GM19455 (cell line): ENCODE measurements around the gene PLCB4.
"Not testable (repeated sequence)": the region's sequence is repeated elsewhere in the genome, so short reads cannot be mapped to it uniquely, and the experiment has no call there.

Experiments used
- ATAC-seq: cut with Tn5 transposase; IDR thresholded peaks from one replicate; pipeline ENCODE4 v1.9.1; 2021; ENCODE audit not compliant: unreplicated experiment

PLCB4 gene

DNA sequence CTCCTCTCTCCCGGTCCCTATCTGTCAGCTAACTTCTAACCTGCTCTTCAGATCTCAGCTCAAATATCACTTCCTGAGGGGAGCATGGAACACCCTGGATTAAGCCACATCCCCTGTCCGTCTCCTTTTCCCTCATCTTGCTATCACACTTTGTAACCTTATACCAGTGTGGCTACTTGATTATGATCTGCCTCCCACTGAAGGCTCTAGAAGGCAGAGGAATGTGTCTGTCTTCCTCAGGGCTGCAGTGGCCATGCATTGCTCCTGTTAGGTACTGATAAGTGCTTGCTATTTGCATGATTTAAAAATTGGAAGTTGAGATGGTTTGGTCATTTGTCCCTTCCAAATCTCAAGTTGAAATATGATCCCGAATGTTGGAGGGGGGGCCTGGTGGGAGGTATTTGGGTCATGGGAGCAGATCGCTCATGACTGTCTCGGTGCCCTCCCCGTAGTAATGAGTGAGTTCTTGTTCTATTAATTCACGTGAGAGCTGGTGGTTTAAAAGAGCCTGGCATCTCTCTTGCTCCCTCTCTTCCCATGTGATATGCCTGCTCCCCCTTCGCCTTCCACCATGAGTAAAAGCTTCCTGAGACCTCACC lies 71.4 kb downstream of the PLCB4 start:
- ATAC-seq: no peak

DNA sequence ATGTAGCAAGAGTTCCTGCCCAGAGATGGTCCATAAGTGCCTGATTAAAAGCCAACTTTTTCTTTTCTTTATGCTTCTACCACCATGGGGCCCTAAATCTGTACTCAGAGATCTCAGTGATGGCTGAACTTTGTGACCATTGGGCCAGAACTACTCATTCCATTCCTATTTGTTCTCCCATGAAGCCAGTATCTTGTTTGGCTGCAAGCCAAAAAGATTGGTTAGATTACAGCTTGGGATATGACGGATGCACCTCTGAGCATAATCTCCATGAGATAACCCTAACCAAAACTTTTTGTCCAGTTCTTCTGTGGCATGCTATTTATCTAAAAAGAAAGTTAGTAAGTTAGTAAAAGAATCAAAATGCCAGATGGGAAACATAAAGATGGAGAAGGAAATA lies 72.2 kb downstream of the PLCB4 start:
- no peak for ATAC-seq

DNA sequence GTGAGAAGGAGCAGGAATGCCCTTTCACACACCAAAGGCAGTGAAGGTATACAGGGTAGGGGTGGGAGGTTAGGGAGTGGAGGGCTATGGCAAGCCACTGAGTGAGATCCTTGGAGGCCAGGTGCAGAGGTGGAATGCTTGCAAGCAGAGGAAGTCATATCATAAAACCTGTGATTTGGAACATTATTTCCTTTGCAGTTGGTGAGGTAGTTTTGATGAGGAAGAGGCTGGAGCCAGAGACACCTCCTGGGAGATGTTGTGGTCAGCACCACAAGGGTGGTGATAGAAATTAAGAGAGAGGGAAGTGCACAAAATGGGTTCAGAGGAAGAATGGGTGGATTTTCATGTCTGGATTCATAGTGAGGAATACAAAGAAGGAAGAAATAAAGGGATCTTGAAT lies 73.0 kb downstream of the PLCB4 start:
- no peak for ATAC-seq

DNA sequence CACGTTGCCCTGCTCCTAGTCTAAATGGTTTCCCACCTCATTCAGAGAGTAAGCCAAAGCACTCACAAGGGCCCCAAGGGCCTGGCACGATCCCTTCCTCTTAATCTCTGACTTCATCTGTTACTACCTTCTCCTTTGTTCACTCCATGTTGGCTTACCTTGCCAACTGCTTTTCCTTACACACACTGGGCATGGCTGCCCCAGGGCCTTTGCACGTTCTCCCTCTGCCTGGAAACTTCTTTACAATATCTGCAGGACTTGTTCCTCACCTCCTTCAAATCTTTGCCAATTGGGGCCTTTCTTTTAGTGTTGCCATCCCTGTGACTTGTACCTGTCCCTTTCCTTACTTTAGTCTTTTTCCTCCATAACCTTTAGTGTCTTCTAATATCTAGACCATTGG lies 73.9 kb downstream of the PLCB4 start:
- no peak for ATAC-seq

DNA sequence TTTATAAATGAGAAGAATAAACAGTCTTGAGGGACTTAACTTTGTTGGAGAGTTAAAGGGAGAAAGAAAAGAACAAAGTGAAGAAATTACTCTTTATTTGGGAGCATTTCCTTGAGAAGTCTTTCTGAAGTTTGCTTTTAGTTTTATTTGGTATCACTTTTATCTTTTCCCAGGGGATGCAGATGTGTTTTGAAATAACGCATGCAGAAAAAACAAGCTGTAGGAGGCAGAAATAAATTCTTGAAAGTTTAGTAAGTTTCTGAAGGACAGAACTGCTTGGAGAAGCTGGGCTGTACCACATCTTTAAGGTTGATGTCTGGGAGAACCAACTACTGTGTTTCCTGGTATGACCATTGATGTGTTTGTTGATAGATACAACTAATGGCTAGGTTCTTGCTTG lies 75.0 kb downstream of the PLCB4 start:
- no peak for ATAC-seq

DNA sequence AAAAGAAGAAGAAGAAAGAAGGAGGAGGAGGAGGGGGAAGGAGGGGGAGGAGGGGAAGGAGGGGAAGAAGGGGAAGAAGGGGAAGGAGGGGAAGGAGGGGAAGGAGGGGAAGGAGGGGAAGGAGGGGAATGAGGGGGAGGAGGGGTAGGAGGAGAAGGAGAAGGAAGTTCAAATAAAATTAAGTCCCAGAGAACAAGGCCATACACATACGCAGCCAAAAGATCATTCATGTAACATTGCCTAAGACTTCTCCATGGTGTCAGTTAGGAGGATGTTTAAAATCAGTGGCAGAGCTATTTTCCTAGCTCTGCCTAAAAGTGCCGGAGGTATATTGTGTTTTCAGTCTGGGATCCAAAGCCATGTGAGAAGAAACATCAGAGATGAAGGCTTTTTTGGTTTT lies 75.8 kb downstream of the PLCB4 start:
- no peak for ATAC-seq

DNA sequence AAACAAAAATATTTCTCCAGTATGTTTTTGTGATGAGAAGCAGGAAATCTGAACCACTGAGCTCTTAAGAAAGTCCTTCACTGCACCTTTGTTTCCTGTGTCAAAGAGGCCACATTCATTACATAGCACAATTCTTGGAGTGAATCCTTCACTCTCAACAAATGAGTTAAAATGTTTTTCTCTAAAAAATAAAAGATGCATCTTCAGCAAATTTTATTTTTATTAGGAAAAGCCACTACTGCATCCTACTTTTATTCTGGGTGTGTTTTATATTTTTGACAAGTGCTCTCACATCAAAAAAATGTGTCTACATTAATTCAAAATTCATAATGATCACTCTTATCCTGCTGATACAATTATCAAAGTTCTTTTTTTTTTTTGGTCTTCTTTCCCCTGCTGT lies 76.3 kb downstream of the PLCB4 start:
- ATAC-seq: no peak

DNA sequence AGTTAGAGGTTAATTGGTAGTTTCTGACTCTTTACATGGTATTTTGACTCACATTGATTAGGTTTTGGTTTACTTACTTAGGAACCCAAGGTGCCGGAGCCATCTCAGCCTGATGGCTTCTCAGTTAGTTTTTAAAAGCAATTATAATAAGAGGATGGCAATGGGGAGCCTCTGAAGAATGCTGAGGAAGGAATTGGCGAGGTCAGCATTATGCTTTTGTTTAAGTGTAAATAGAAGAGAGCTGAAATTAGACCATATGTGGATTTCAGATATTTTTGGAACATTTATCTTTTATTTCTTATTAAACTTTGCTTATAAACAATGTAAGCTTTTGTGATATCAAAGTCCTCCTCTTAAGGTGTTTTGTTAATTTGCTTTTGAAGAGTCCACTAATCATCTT lies 77.8 kb downstream of the PLCB4 start:
- no peak for ATAC-seq

DNA sequence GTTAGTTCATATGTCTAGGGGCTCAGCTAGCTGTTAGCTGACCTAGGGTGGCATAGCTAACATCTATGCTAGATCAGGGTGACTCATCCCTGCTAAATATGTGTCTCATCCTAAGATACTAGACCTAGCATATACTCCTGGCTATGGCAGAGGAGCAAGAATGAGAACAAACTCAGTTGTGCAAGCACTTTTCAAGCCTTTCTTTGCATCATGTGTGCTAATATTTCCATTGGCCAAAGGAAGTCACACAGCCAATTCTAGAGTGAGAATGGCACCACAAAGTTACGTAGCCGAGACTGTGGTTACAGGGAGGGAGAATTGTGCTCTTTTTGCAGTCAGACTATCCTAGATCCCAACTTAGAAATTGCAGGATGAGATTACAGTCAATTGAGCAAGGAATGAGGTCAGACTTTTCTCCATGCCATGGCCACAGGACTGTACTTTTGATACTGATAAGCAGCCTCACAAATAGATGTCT lies 78.7 kb downstream of the PLCB4 start:
- ATAC-seq: no peak

DNA sequence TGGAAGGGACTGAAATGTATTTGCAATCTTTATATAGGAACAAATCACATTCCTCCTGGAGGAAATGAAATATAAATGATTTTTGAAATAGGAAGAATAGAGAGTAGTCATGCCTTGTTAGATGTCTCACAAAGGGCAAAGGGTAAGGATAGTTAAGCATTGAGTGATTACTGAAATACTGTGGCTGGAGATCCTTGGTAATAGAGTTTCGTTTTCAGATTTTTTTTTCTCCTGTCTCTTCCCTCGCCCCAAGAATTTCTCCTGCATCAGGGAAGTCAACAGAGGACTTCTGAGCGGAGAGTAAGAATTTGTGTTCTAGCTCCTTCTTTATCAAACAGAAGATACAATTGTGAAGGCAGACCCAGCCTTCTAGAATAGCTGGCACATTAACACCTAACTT lies 79.4 kb downstream of the PLCB4 start:
- ATAC-seq: no peak

DNA sequence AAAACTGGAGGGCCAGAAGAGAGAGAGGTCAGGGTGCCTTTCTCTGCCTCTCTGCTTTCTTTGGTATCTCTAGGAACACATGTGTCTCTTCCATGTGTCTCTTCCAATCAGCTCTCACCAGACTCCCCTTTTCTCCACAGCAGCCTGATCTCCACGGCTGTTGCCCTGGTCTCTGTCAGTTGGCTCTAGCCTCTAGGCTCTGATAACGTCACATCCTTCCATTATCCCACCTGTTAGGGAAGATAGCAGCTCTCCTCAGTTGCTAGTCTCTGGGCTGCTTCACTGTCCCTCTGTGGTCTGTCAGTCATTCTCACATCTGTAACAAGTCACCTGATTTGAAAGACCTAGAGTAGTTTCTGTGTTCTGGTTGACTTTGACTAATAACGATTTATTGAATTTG lies 80.2 kb downstream of the PLCB4 start:
- ATAC-seq: no peak

DNA sequence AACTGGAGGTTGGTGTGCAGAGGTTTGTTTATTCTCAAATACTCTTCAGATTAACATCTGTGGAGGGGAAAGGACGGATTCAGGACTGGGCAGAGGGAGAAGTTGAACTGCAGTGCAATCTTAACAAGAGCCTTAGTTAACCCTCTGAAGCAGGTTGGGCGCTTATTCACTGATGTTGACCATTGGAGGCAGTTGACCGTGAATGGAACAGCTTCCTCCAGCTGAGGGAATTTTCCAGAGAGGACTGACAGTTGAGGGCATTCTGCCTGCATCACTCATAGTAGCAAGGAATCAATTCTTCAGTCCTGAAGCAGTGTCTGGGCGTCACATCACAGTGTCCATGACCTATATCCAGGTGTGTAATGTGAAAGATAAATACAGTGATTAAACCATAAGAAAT lies 80.9 kb downstream of the PLCB4 start:
- no peak for ATAC-seq

DNA sequence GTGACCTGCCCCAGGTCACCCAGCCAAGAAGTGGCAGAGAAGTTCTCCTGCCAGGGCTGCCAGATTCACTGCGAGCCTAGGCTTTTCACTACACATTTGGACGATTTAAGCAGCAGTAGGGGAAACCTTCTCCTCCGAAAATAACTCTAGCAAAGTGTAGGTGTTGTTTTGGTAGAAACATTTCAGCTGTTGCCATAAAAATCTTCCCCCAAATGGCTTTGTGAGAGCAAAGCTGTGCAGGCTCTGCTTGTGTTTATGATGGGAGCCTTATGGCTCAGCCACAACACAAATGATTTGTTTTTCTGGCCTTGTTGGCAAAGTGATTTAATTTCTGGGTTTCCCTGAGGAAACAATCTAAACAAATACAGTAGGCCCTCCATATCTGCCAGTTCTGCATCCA lies 81.8 kb downstream of the PLCB4 start:
- no peak for ATAC-seq

DNA sequence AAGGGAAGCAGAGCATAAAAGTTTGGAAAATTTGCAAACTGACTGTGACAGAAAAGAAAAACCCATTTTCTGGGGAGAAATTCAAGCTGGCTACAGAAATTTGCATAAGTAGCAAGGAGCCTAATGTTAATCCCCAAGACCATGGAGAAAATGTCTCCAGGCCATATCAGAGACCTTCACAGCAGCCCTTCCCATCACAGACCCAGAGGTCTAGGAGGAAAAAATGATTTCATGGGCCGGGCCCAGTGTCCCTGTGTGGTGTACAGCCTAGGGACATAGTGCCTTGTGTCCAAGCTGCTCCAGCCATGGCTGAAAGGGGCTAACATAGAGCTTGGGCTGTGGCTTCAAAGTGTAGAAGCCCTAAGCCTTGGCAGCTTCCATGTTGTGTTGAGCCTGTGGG lies 83.3 kb downstream of the PLCB4 start:
- ATAC-seq: not testable (repeated sequence)

DNA sequence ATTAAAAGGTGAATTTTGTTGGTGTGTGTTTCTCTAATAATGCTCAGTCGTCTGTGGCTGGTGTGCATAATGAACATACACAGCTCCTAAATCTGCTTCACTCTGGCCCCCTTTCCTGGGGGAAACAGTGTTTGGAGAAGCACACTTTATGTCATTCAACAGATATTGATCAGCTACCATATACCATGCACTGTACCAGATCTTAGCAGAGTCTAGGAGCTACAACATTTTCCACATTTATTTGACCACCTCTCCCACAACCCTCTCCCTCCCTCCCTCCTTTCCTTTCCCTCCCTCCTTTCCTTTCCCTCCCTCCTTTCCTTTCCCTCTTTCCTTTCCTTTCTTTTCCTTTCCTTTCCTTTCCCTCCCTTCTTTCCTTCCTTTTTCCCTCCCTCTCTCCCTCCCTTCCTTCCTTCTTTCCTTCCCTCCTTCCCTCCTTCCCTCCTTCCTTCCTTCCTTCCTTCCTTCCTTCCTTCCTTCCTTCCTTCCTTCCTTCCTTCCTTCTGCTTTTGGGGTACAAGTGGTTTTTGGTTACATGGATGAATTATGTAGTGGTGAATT lies 85.7 kb downstream of the PLCB4 start:
- ATAC-seq: no peak

DNA sequence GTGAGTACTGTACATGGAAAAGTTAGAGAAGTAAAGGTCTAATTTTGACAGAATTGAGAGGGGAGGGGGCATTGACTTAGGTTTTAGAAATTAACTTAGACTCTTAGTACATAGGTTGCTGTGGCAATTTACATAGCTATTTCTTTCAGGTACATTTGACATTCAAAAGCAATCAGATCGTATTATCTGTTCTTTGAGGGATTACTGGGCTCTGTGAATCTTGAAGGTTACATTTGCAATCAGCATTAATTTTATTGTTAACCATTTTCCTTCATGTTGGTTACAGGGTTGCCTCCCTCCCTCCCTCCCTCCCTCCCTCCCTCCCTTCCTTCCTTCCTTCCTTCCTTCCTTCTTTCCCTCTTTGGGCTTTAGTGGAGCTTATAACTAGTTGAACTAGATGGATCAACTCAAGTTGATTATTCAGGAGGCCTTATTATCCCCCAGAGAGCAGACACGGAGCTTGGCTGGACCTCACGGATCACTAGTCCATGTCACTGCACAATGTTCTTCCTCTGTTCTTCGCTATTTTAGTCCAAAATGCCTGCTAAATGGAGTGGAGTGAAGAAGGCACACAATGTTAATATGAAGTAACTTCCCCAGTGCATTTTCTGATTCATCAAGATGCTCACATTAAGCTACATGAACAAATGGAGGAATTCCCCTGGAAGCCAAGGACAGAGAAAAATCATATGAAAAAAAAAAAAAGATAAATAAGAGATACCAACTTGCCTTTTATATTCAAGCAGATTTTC lies 87.8 kb downstream of the PLCB4 start:
- ATAC-seq: no peak

DNA sequence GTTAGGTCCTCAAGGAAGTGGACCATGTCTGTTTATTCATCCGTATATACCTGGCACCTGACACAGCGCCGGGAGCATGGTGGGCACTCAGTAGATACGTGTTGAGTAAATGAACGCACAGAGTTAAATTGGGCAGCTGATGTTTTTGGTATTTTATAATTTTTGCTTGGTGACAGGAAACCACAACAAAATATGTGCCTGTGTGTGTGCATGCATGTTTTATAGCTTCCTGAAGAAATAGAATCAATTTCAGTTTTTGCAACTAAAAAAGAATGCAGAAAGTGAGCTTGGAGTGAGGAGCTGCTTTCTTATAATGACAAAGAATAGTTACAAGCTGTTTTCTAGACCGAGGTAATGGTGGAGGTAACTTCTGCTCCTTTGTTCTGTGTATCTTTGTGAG lies 91.4 kb downstream of the PLCB4 start:
- ATAC-seq: no peak

DNA sequence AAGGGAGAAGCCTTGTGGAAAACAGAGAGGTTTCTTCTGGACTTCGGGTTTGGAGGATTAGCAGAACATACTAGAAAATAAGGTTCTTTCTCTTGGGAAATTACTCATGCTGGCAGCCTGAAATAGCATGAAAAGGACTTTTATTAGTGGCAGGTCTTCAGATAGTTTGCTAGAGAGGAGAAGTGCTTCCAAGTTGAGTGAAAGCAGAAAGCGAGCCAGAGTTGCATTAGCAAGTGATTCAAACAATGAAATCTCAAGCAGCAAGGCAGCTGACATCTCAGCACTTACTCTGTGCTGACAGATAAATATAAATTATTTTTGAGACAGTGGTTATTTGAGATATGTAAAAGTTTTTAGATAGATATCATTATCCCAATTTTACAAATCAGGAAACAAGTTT lies 91.9 kb downstream of the PLCB4 start:
- no peak for ATAC-seq

DNA sequence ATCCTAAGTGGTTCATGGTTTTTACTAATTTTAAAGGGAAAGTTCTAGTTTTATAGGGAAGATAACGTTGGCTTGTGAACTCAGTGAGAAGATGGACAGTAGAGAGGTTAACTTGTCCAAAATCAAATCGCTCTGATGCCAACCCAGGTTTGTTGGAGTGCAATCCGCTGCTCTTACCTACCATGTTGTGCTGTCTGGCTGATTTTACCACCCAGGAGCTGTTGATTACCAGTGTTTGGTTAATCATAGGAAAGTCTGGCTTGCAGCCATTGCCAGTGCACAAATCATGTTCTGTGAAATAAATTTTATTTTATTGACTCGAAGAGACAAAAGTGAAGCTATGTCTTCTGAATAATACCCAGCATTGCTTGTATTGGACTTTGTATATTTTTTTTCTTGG lies 92.4 kb downstream of the PLCB4 start:
- ATAC-seq: no peak

DNA sequence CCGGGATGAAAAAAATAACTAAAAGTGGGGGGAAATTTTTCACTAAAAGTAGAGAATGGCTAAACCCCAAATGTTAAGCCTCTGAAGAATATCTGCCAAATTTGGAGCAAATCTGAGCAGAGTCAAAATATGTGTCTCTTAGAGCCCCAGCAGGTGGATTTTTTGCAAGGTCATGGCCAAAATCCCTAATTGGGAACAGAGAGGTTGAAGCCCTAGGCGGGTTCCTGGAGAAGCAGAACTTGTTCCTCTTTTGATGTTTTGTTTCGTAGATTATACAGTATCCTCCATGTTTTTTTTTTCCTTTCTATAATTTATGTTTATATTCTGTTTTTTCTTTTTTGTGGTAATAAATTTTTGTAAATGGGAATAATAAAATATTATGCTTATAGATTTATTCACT lies 94.4 kb downstream of the PLCB4 start:
- no peak for ATAC-seq

DNA sequence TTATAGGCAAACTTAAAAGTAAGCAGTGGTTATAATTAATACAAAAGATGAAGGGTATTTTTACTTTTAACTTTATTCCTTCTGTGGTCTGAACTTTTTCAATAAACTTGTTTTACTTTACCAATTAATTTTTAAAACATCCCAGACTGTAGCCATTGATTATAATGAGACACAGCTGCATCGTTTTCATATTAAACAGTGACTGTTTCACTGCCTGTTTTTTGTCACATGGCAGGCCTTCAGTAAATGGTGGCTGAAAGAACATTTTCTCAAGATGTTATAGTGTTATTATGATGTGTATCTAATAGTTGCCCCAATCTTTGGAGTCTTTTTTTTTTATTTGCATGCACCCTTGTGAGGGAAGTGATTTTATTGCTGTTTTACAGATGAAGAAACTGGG lies 95.1 kb downstream of the PLCB4 start:
- ATAC-seq: no peak

DNA sequence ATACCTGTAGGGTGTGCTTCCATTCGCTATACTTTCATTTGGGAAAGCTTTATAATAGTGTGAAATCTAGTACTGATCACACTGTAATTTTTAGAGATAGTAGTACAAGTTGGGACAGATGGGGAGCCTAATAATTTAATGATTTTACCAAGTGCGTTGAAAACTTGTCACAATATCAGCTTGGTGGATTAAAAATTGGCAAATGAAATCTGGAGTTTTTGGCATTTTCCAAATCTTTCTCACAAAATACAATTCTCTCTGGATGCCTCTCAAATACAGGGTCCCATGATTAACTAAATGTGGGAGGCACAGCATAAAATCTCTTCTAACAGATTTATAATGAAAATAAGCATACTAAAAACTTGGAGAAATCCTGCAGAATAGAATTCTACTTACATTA lies 96.4 kb downstream of the PLCB4 start:
- ATAC-seq: no peak
